Choroid plexus epithelial cell (primary cell): Measurements from ENCODE around the gene HERPUD2.
"Not testable (repeated sequence)": the region's sequence is repeated elsewhere in the genome, so short reads cannot be mapped to it uniquely, and the experiment has no call there.

Source experiments
- DNase-seq: peaks from one replicate; pipeline ENCODE4 v3.0.0-alpha.2; 2010; ENCODE audit warnings: low read depth
- H3K4me3 ChIP-seq: 2 replicates; pipeline ENCODE4 v1.5.1; 2011; ENCODE audit warnings: low read depth, mild to moderate bottlenecking, control low read depth, low read length, moderate library complexity
- TF ChIP-seq, protein P1 (sequence below): conservative IDR thresholded peaks from 2 replicates; pipeline ENCODE4 v1.5.1; 2011; ENCODE audit warnings: low read depth, mild to moderate bottlenecking, control low read depth, inconsistent platforms, low read length, moderate library complexity

HERPUD2 gene

DNA sequence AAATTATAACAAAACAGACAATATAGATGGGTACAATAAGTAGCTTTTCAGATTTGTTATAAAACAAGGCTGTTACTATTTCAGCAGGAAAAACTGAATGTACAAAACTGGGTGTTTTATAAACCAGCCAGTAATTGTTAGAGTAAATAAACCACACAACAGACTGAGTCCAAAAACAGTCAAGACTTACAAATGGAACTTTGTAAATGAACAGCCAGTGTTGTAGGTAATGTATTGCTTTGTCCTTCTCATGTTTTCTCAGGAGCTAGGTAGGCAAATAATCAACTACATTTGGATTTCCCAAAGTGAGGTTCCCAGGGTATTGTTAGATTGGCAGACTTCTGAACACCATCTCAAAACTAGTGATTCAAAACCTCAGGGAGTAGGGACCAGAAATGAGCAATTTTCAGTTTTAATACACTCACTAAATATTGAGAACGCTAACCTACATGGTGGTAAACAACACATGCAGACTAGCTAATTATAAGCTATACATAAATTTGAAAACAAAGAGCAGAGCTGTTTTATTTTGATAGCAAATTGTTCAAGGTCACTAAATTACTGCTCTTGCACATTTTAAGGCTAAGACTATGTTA is 36.2 kb downstream of the HERPUD2 start:
- TF ChIP-seq, protein P1, sequence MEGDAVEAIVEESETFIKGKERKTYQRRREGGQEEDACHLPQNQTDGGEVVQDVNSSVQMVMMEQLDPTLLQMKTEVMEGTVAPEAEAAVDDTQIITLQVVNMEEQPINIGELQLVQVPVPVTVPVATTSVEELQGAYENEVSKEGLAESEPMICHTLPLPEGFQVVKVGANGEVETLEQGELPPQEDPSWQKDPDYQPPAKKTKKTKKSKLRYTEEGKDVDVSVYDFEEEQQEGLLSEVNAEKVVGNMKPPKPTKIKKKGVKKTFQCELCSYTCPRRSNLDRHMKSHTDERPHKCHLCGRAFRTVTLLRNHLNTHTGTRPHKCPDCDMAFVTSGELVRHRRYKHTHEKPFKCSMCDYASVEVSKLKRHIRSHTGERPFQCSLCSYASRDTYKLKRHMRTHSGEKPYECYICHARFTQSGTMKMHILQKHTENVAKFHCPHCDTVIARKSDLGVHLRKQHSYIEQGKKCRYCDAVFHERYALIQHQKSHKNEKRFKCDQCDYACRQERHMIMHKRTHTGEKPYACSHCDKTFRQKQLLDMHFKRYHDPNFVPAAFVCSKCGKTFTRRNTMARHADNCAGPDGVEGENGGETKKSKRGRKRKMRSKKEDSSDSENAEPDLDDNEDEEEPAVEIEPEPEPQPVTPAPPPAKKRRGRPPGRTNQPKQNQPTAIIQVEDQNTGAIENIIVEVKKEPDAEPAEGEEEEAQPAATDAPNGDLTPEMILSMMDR = no peak
- H3K4me3 ChIP-seq = no peak overlapping the region
- no peak for DNase-seq

DNA sequence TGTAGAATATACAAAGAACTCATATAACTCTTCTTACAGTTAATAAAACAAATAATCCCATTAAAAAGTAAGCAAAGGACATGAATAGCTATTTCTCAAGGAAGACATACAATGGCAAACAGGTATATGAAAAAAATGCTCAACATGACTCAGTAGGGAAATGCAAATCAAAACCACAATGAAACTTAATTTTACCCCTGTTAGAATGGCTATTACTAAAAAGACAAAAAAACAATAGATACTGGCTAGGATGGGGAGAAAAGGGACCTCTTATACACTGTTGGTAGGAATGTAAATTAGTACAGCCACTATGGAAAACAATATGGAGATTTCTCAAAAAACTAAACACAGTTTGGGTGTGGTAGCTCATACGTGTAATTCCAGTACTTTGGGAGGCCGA is 37.8 kb downstream of the HERPUD2 start:
- no peak overlapping the region for H3K4me3 ChIP-seq
- DNase-seq = no peak
- TF ChIP-seq, protein P1 = no peak

DNA sequence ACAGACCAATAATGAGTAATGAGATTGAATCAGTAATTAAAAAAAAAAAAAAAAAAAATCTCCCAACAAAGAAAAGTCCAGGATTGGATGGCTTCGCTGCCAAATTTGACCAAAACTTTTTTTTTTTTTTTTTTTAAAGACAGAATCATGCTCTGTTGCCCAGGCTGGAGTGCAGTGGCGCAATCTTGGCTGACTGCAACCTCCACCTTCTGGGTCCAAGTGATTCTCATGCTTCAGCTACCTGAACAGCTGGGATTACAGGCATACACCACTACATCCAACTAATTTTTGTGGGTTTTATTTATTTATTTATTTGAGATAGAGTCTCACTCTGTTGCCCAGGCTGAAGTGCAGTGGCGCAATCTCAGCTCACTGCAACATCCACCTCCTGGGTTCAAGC is 40.4 kb downstream of the HERPUD2 start:
- H3K4me3 ChIP-seq, DNase-seq: not testable (repeated sequence)

DNA sequence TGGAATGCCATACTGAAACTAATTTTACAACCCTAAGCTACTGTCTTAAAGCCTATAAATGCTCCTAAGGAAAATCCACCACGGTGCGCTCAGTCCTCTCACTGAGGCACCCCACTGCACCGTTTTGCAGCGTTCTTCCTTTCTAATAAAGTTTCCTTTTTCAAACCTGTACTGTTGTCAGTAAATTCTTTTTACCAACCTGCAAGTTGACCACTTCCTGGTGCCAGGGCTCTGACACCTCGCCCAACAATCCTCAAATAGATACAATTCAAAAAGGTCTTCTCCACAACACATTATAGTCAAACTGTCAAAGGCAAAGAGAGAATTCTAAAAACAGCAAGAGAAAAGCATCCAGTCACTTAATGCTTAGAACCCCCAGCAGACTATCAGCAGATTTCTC is 42.8 kb downstream of the HERPUD2 start:
- DNase-seq = no peak
- TF ChIP-seq, protein P1 = no peak

DNA sequence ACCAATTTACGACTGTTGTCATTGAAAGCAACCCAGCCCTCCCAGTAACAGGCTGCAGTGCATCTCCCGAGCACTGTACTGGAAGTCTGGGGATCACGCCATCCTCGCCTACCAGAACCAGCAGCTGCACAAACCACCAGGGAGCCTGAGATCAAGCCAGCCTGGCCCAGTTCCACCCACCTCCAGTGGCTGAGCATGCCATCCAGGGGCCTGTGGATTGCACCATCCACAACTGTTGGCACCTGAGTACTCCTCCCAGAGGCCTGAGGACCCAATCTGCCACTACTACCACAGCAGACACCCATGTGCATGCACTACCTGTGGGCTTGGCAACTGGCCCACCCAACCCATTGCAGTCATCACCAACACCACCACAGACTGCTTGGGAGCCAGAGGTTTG is 44.2 kb downstream of the HERPUD2 start:
- DNase-seq = no peak
- TF ChIP-seq, protein P1 = no peak
- no peak overlapping the region for H3K4me3 ChIP-seq

More for the DNA sequence above, 42.8 kb downstream of the HERPUD2 start:
- no peak overlapping the region for H3K4me3 ChIP-seq

DNA sequence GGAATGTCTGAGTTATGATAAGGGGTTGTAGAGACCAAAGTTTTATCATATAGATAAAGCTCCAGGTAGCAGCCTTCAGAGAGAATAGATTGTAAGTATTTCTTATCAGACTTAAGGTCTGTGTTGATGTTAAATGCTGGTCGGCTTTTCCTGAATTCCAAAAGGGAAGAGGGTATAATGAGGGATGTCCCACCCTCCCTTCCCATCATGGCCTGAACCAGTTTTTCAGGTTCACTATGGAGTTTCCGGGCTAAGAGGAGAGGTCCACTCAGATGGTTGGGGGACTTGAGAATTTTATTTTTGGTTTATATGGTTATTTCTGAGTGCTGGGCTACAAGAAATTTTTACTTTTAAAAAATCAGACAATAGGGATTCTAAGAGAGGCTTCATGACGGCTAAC is 45.2 kb downstream of the HERPUD2 start:
- TF ChIP-seq, protein P1 = no peak
- H3K4me3 ChIP-seq = no peak overlapping the region
- no peak for DNase-seq

DNA sequence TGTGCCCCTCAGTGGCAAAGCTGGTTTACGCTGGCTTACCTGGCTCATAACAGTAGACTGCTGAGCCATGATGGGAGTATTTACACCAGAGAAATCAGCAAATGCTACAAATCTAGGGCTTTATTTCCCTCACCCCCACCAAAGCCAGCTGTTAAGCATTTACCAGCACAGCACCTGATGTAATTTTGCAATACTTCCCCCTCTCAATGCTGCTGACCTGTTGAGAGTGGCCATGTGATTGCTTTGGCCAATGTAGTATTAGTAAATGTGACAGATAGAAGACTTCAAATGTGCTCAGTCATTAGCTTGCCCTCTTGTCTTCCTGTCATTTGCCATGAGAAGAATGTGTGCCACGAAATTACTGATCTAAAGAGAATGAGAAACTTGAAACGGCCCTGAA is 46.6 kb downstream of the HERPUD2 start:
- TF ChIP-seq, protein P1 = no peak
- no peak overlapping the region for H3K4me3 ChIP-seq
- DNase-seq = peak; percentile 41
